HG02610 (cell line): ENCODE results near the gene FAM184A.
A peak's percentile ranks its signal among the peaks of the same experiment; 100 is the strongest.
"Not testable (repeated sequence)": the region's sequence is repeated elsewhere in the genome, so short reads cannot be mapped to it uniquely, and the experiment has no call there.

ENCODE experiments used
- ATAC-seq: cut with Tn5 transposase; IDR thresholded peaks from one replicate; pipeline ENCODE4 v1.9.1; 2021; ENCODE audit warnings: mild to moderate bottlenecking, moderate library complexity; ENCODE audit not compliant: unreplicated experiment

The FAM184A gene

GRCh38 chr6:119078376-119079282, at the start of gene FAM184A:
Gene FAM184A, minus strand, starts transcription at chr6:119078664. Its CDS starts 365 bp downstream, at chr6:119078299.
- peak; percentile 73 for ATAC-seq

GRCh38 chr6:119127627-119128026, 49.2 kb upstream of the FAM184A start:
- no peak for ATAC-seq

GRCh38 chr6:119126826-119127225, 48.4 kb upstream of the FAM184A start:
- no peak for ATAC-seq

- ATAC-seq: no peak
Observed at GRCh38 chr6:119126140-119126539, 47.7 kb upstream of the FAM184A start.

GRCh38 chr6:119125576-119125975, 47.1 kb upstream of the FAM184A start:
- no peak for ATAC-seq

- no peak for ATAC-seq
Observed at GRCh38 chr6:119124079-119124824, 45.8 kb upstream of the FAM184A start.

GRCh38 chr6:119122336-119122735, 43.9 kb upstream of the FAM184A start:
- ATAC-seq: no peak

GRCh38 chr6:119121367-119121766, 42.9 kb upstream of the FAM184A start:
- ATAC-seq: no peak

GRCh38 chr6:119119989-119120388, 41.5 kb upstream of the FAM184A start:
- no peak for ATAC-seq

- ATAC-seq: not testable (repeated sequence)
Observed at GRCh38 chr6:119119062-119119461, 40.6 kb upstream of the FAM184A start.

GRCh38 chr6:119116712-119117281, 38.3 kb upstream of the FAM184A start:
- no peak for ATAC-seq

GRCh38 chr6:119113961-119114360, 35.5 kb upstream of the FAM184A start:
- ATAC-seq: no peak

- ATAC-seq: no peak
Observed at GRCh38 chr6:119112812-119113530, 34.5 kb upstream of the FAM184A start.

- peak; percentile 81 for ATAC-seq
Observed at GRCh38 chr6:119110601-119111548, 32.4 kb upstream of the FAM184A start.

- no peak for ATAC-seq
Observed at GRCh38 chr6:119109654-119110325, 31.3 kb upstream of the FAM184A start.

GRCh38 chr6:119108076-119108475, 29.6 kb upstream of the FAM184A start:
- ATAC-seq: no peak

- no peak for ATAC-seq
Observed at GRCh38 chr6:119105282-119105681, 26.8 kb upstream of the FAM184A start.

- no peak for ATAC-seq
Observed at GRCh38 chr6:119102901-119103300, 24.4 kb upstream of the FAM184A start.

GRCh38 chr6:119100115-119100514, 21.7 kb upstream of the FAM184A start:
- ATAC-seq: no peak
